Hindlimb muscle (tissue), 1 donor: ENCODE results near the gene PRODH. TPM values are rescaled to one million over a fixed set of nuclear protein-coding genes. Genes with fewer than 3 reads are reported as not detected.
A peak's percentile ranks its signal among the peaks of the same experiment; 100 is the strongest.
"Not testable (repeated sequence)": the region's sequence is repeated elsewhere in the genome, so short reads cannot be mapped to it uniquely, and the experiment has no call there.

Experiments used
- DNase-seq: peaks from one replicate; pipeline ENCODE4 v3.0.0-alpha.2; 2013
- polyA plus RNA-seq: library from polyadenylated mRNA; unstranded; fragments of 120-200 nt; gene quantifications from one replicate; pipeline ENCODE4 v1.2.1, GENCODE V29; 2013; ENCODE audit not compliant: insufficient read length

Gene PRODH
- 8.8 TPM for polyA plus RNA-seq

GRCh38 chr22:18935889-18936529, at the start of gene PRODH:
Gene PRODH (minus strand): TSS chr22:18936293. CDS start chr22:18936287, 6 bp downstream.
- DNase-seq: no peak

- DNase-seq: no peak
Measured at GRCh38 chr22:18985780-18986179, 49.7 kb upstream of the PRODH start.

GRCh38 chr22:18984564-18984963, 48.5 kb upstream of the PRODH start:
- DNase-seq: no peak

GRCh38 chr22:18983120-18983651, 47.1 kb upstream of the PRODH start:
- no peak for DNase-seq

GRCh38 chr22:18980829-18981228, 44.7 kb upstream of the PRODH start:
- DNase-seq: no peak

- DNase-seq: no peak
Measured at GRCh38 chr22:18979957-18980356, 43.9 kb upstream of the PRODH start.

- DNase-seq: no peak
Measured at GRCh38 chr22:18978506-18978905, 42.4 kb upstream of the PRODH start.

GRCh38 chr22:18977824-18978425, 41.8 kb upstream of the PRODH start:
- DNase-seq: no peak

- no peak for DNase-seq
Measured at GRCh38 chr22:18976197-18976751, 40.2 kb upstream of the PRODH start.

GRCh38 chr22:18975434-18976196, 39.5 kb upstream of the PRODH start:
- DNase-seq: no peak

- DNase-seq: no peak
Measured at GRCh38 chr22:18974477-18975180, 38.5 kb upstream of the PRODH start.

- no peak for DNase-seq
Measured at GRCh38 chr22:18973264-18974031, 37.4 kb upstream of the PRODH start.

GRCh38 chr22:18972591-18972990, 36.5 kb upstream of the PRODH start:
- not testable (repeated sequence) for DNase-seq

GRCh38 chr22:18972029-18972428, 35.9 kb upstream of the PRODH start:
- DNase-seq: not testable (repeated sequence)

GRCh38 chr22:18971321-18971751, 35.2 kb upstream of the PRODH start:
- DNase-seq: no peak

- DNase-seq: no peak
Measured at GRCh38 chr22:18970948-18971315, 34.8 kb upstream of the PRODH start.

GRCh38 chr22:18970176-18970947, 34.3 kb upstream of the PRODH start:
- DNase-seq: no peak

GRCh38 chr22:18969158-18969942, 33.3 kb upstream of the PRODH start:
- not testable (repeated sequence) for DNase-seq

GRCh38 chr22:18968011-18968749, 32.1 kb upstream of the PRODH start:
- DNase-seq: peak; percentile 19
